Activated T-helper 1 cell treated with anti-CD3 and anti-CD28 coated beads, Interleukin-2, amount 50 U/mL, for 16 hours (primary cell): ENCODE results near the gene LRRC73.

Experiments used
- DNase-seq, 2 donors: peaks; one replicate each; pipeline ENCODE4 v3.0.0-alpha.2; 2020; ENCODE audit warnings: low read depth in 1 of 2, low spot score in 1 of 2

LRRC73 gene

GRCh38 chr6:43493833-43494232, 16.3 kb downstream of the LRRC73 start:
- no peak for DNase-seq

DNA sequence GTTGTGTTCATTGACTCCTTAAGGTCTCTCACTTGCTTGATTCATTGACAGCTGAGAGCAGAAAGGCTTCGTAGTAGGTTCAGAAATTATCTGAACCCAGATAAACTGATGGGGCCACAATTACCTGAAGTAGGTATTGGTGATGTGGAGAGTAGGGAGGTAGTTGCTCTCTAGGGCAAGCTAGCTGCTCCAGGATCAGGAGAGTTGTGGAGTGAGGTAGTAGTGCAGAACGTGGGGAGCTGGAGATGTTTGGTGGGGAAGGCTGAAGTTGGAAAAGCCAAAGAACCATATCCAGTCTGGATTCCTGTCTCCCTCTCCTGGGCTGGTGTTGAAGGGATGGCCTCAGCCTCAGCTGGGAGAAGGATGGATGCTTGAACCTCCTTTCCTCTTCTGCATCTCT, 16.9 kb downstream of the LRRC73 start:
- no peak for DNase-seq

DNA sequence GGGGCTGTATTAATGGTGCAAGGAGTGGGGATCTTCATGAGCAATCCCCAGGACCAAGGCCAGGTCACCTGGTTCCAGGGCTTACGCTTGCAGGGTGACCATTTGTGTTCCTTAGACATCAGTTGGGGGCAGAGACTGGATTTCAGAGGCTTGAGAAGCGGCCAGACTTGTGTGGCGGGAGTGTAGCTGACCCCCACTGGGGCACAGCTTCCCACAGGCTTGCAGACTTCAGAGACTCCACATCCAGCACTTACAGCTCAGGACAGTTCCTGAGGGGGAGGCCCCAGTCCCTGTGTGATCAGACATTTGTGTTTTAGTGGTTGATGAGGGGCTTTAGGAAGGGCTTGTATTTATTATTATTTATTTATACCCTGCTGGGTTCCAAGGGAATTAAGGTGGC, 17.5 kb downstream of the LRRC73 start:
- no peak for DNase-seq

- DNase-seq, result no peak
Measured at GRCh38 chr6:43491750-43492661, 18.1 kb downstream of the LRRC73 start.

- DNase-seq, result no peak
Measured at GRCh38 chr6:43490523-43490939, 19.6 kb downstream of the LRRC73 start.

- no peak for DNase-seq
Measured at GRCh38 chr6:43489277-43490072, 20.7 kb downstream of the LRRC73 start.

GRCh38 chr6:43488667-43489276, 21.4 kb downstream of the LRRC73 start:
- DNase-seq, result no peak

DNA sequence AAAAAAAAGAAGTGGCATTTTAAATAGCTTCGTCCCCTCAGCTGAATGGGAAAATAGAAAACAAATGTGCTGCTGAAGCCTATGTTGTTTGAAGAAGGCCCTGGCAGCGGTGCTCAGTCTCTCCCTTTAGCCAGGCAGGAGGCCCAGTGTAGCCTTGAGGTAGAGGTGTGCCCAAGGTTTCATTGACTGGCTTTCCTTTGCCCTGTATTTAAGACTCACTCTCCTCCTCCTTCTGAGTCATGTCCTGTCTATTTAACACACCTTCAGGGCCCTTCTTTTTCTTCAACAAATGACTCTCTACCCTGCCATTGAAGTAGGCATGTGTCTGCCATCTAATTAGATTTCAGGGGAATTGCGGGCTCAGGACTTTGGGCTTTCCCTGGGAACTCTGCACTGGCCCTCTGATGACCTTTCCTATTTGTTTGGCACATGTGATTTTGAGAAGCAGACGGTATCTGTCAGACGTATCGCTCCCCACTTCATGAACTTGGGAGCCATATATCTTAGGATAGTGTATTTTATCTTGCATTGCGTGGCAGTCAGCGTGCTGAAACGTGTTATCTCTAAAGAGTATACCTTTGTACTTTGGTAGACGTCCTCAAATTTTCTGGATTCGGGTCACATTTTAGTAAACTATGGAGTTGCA, 28.4 kb downstream of the LRRC73 start:
- no peak for DNase-seq

DNA sequence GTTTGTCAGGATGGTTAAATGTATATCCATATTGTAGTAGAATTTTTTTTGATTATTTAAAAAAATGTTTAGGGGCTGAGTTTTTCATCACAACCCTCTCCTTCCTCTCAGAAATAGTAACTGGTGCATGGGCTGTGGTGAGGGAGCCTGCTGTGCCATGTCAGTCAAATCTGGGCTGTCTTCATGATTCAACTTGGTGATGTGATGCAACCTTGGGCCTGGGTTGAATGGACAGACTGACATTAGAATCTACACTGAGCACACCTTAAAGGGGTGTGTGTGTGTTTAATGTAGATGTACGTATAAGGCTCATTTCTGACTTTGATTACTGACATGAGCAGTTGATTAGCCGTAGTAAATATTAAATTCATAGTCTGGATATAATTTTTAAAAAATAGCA, 29.1 kb downstream of the LRRC73 start:
- DNase-seq, result no peak

- no peak for DNase-seq
Measured at GRCh38 chr6:43478008-43478372, 32.2 kb downstream of the LRRC73 start.

- peak; percentile 93 to 96 for DNase-seq
Measured at GRCh38 chr6:43477235-43478007, 32.7 kb downstream of the LRRC73 start, which contains the start of gene TJAP1. Gene TJAP1 (plus strand): TSS chr6:43477570. CDS start chr6:43499002, 21,432 bp downstream.

DNA sequence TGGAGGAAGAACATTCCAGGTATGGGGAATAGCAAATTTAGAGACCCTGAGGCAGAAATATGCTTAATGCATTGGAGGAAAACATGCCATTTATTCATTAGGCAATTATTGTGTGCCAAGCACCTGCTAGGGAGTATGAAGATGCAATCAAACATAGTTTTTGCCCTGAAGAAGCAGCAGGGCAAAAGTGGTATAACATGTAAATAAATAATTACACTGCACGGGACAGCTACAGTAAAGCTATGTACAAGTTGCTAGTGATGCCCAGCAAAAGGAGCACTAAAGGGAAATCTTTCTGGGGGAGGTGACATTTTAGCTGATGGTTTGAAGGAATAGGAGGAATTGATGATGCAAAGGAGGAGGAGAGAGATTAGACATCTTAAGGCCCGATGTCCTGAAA, 33.4 kb downstream of the LRRC73 start:
- no peak for DNase-seq

DNA sequence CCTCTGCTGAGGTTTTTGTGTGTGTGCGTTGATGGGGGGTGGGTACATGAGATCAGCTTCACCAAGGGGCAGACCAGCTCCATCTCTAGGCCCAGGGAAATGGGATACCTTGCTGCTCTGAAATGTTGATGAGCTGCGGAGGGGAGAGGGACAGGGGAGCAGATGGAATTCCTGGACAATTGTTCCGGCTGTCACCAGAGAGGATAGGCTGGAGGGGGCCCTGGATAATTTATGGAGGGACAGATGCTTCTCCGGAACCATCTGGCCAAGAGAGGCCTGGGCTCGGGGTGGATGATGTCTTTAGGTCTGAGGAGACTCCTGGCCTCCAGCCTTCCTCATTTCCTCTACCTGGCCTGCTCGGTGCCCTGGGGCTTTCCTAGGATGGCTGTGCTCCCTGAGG, 34.6 kb downstream of the LRRC73 start:
- no peak for DNase-seq

- DNase-seq, result no peak
Measured at GRCh38 chr6:43472515-43472914, 37.6 kb downstream of the LRRC73 start.

GRCh38 chr6:43471399-43471798, 38.7 kb downstream of the LRRC73 start:
- DNase-seq, result no peak

DNA sequence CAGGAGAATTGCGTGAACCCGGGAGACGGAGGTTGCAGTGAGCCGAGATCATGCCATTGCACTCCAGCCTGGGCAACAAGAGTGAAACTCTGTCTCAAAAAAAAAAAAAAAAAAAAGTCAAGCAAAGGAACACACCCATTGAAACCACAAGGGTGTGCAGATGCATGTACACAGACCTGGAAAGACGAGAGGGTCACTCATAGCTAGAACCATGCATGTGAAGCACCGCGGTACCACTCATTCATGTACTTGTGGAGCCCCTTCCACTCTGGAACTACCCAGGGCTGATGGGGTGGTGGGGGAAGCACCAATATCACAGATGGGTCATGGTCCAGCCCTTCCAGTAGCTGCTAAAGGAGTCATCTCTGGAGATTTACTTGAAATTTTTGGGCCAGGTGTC, 40.2 kb downstream of the LRRC73 start:
- no peak for DNase-seq

DNA sequence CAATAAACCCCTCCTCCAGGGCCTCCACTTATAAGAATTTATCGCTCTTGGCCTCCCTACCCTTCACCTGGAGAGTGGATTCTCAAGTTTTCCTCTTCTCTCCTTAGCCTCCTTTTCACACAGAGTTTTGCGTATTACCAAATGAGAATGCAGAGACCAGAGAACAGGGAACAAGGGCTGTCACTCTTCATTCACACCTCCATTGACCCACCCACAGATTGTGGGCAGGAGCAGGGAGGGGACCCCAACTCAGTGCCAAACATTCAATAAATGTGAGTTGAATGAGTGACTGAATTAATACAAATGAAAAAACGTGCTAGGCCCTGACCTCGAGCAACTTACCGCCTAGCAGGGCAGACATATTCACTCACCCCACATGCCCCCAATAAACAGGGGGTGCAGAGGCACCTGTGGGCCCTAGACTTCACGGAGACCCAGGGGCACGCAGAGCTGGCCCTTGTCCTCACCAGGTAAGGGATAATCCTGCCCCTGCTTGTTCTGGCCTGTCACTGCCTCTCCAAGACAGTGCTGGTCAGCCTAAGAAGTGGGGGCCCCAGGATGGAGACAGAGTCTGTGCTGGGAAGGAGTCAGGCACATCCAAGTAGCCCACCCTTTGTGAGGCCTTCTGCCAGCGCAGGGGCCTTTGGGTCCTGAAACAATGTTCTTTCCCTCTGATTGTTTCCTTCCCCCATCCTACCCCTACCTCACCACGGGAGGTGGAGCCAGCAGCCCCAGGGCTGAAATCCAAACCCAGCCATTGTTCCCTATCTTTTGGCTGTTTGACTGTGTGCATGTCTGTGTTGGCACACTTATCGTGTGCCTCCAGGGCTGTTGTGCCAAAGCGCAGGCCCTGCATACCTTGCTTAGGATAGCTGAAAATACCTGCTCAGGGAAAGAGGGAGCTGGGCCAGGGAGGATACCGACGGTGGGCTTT, 41.1 kb downstream of the LRRC73 start:
- no peak for DNase-seq

GRCh38 chr6:43468240-43468639, 41.9 kb downstream of the LRRC73 start:
- no peak for DNase-seq

- DNase-seq, result no peak
Measured at GRCh38 chr6:43467752-43468151, 42.4 kb downstream of the LRRC73 start.
